Fibroblast of the aortic adventitia (primary cell): ENCODE measurements around the gene C1orf159. TPM values are rescaled to one million over a fixed set of nuclear protein-coding genes. Genes with fewer than 3 reads are reported as not detected.

Source experiments
- DNase-seq: peaks from one replicate; pipeline ENCODE4 v3.0.0-alpha.2; 2010; ENCODE audit warnings: low read depth
- H3K4me3 ChIP-seq: 2 replicates; pipeline ENCODE4 v1.5.1; 2011; ENCODE audit warnings: low read depth, mild to moderate bottlenecking, control low read depth, low read length, moderate library complexity
- CTCF ChIP-seq: IDR thresholded peaks from 2 replicates; pipeline ENCODE4 v1.5.1; 2011; ENCODE audit warnings: mild to moderate bottlenecking, low read length, control low read depth, inconsistent platforms; ENCODE audit not compliant: insufficient read depth
- total RNA-seq: library from RNA; depleted of rRNA; stranded (reverse); fragments of >200 nt; gene quantifications from 2 replicates; pipeline ENCODE4 v1.2.3, GENCODE V29; 2012; ENCODE audit warnings: low replicate concordance

C1orf159 gene
- total RNA-seq, result 6.1 and 7.7 TPM in 2 replicates

GRCh38 chr1:1115786-1116700 is at the start of gene C1orf159:
Gene C1orf159, minus strand, starts transcription at chr1:1116089. Its CDS starts 24,546 bp downstream, at chr1:1091543.
- peak; percentile 96 for DNase-seq
- H3K4me3 ChIP-seq, result peak within 1 kb of the TSS; percentile 77
- TF ChIP-seq CTCF, result no peak

GRCh38 chr1:1165485-1165884 is 49.6 kb upstream of the C1orf159 start:
- TF ChIP-seq CTCF, result no peak
- no peak overlapping the region for H3K4me3 ChIP-seq
- no peak for DNase-seq

- no peak for DNase-seq
- TF ChIP-seq CTCF, result no peak
Observed at GRCh38 chr1:1164701-1165451, 49.0 kb upstream of the C1orf159 start.

GRCh38 chr1:1164361-1164700 is 48.4 kb upstream of the C1orf159 start:
- no peak overlapping the region for H3K4me3 ChIP-seq
- no peak for TF ChIP-seq CTCF
- no peak for DNase-seq

More at GRCh38 chr1:1164701-1165451, 49.0 kb upstream of the C1orf159 start:
- H3K4me3 ChIP-seq, result no peak overlapping the region

GRCh38 chr1:1163538-1164070 is 47.7 kb upstream of the C1orf159 start:
- no peak for DNase-seq
- H3K4me3 ChIP-seq, result no peak overlapping the region
- TF ChIP-seq CTCF, result no peak

GRCh38 chr1:1162597-1163537 is 47.0 kb upstream of the C1orf159 start:
- no peak overlapping the region for H3K4me3 ChIP-seq
- no peak for TF ChIP-seq CTCF
- no peak for DNase-seq
